ENCODE data around the gene MMP8.
A peak's percentile ranks its signal among the peaks of the same experiment; 100 is the strongest.

DNA sequence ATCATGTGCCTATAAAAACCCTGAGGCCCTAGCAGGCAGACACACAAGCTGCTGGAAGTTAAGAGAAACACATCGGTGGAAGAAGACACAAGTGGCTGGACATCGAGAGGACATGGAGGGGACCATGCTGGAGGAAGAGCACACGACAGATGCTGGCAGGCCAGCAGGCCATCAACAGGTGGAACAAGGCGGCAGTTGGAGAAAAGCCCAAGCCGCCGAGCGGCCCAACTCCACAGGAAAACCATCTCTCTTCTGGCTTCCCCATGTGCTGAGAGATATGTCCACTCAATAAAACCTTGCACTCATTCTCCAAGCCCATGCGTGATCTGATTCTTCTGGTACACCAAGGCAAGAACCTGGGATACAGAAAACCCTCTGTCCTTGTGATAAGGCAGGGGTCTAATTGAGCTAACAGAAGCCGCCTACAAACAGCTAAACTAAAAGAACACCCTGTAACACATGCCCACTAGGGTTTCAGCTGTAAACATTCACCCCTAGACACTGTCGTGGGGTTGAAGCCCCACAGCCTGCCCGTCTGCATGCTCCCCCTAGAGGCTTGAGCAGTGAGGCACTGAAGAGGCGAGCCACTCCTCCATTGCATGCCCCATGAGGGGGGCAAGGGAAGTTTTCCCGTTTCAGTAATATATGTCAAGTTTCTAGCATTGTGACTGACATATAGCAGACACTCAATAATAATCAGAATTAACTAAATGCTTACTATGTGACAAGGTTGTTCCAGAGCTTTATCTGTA lies 60.6 kb downstream of the MMP8 start:
- TF ChIP-seq CTCF (IDR thresholded peaks at IDR 0.05; ENCODE audit: low read length) (peak; percentile 41), EZH2 (optimal IDR thresholded peaks at IDR 0.05; ENCODE audit: low read depth, low read length) (no peak)

Data from MM.1S (cell line).